22Rv1 (cell line): ENCODE data around the gene IGSF3.

Experiments used
- H3K27ac ChIP-seq: fragments of 450-650 bp; 2 replicates; pipeline ENCODE4 v1.5.1; 2017
- ZFX ChIP-seq: fragments of 450-650 bp; IDR thresholded peaks from 2 replicates; pipeline ENCODE4 v1.6.1; 2017; ENCODE audit warnings: antibody characterized with exemption, borderline replicate concordance
- TF ChIP-seq, protein P1 (sequence below): fragments of 450-650 bp; IDR thresholded peaks from 2 replicates; pipeline ENCODE4 v1.5.1; 2017; ENCODE audit warnings: mild to moderate bottlenecking

The IGSF3 gene

DNA sequence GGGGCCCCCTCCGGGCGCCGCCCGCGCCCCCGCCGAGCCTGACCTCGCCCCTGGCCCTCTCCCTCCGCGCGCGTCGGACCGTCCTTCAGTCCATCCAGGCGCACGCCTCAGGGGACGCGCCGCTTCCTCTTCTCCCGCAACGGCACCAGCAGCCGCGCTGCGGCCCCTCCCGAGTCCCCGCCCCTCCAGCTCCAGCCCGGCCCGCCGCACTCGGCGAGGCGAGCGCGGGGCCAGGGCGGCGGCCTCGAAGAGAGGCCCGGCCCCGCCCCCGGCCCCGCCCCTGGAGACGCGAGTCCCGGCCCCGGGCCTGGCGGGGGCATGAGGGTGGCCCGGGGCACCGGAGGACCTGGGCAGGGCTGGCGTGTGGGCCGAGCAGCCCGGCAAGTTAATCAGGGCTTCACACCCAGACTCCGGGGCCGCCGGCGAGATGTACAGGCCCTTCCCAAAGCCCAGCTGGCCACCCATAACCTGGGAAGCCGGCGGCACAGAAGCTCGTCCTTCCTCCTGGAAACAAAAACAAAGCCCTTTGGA is at the start of gene IGSF3:
TSS of gene IGSF3 (minus strand) at position 159 of the 531 bp plus-strand sequence. CDS start 1,407 bp downstream, outside the sequence.
- no peak within 1 kb of the TSS for H3K27ac ChIP-seq
- no peak for TF ChIP-seq ZFX
- TF ChIP-seq, protein P1, sequence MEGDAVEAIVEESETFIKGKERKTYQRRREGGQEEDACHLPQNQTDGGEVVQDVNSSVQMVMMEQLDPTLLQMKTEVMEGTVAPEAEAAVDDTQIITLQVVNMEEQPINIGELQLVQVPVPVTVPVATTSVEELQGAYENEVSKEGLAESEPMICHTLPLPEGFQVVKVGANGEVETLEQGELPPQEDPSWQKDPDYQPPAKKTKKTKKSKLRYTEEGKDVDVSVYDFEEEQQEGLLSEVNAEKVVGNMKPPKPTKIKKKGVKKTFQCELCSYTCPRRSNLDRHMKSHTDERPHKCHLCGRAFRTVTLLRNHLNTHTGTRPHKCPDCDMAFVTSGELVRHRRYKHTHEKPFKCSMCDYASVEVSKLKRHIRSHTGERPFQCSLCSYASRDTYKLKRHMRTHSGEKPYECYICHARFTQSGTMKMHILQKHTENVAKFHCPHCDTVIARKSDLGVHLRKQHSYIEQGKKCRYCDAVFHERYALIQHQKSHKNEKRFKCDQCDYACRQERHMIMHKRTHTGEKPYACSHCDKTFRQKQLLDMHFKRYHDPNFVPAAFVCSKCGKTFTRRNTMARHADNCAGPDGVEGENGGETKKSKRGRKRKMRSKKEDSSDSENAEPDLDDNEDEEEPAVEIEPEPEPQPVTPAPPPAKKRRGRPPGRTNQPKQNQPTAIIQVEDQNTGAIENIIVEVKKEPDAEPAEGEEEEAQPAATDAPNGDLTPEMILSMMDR, result no peak

DNA sequence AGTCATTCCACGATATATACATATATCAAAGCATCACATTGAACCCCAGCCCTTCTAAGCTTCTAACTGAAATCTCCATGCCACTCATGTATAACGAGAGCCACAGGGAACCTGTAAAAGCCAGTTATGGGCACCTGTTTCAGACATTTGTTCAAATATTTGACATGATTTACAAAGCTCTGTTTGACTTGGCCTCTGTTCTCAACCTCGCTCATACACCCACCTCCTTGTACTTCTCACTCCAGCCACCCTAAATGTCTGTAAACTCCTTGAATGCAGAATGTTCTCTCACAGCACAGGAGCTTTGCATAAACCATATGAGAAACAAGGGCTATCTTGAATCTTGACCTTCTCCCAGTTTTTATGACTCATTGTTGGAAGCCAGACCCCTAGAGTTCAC is 49.8 kb upstream of the IGSF3 start:
- TF ChIP-seq, protein P1, result no peak
- no peak for TF ChIP-seq ZFX

DNA sequence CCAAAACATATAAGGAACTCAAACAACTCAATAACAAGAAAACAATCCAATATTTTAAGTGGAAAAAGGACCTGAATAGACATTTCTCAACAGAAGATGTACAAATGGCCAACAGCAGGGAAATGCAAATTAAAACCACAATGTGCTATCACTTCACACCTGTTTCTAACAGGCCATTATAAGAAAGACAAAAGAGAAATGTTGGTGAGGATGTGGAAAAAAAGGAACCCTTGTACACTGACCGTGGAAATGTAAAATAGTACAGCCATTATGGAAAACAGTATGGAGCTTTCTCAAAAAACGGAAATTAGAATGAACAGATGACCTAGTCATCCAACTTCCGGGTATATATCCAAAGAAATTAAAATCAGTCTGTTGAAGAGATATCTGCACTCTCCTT is 48.9 kb upstream of the IGSF3 start:
- no peak overlapping the region for H3K27ac ChIP-seq
- TF ChIP-seq ZFX, result no peak
- TF ChIP-seq, protein P1, result no peak

More for the DNA sequence above, 49.8 kb upstream of the IGSF3 start:
- no peak overlapping the region for H3K27ac ChIP-seq

DNA sequence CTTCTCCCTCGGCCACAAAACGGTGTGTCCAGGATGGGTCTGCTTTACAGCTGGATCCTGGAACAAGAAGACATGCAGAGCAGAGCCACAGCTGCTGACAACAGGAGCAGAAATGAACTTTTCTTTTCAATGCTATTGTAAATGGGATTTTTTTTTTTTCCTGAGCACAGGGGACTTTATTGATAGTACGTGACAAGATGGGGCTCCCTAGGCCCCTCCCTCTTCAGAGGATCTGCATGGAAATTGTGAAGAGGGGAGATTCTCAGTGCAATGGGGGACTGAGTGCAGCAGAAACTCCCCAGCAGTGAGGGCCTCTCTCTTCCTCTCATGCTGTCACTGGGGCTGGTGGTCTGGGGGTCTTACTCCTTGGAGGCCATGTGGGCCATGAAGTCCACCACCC is 45.9 kb upstream of the IGSF3 start:
- TF ChIP-seq, protein P1, result no peak
- TF ChIP-seq ZFX, result no peak
- H3K27ac ChIP-seq, result no peak overlapping the region

DNA sequence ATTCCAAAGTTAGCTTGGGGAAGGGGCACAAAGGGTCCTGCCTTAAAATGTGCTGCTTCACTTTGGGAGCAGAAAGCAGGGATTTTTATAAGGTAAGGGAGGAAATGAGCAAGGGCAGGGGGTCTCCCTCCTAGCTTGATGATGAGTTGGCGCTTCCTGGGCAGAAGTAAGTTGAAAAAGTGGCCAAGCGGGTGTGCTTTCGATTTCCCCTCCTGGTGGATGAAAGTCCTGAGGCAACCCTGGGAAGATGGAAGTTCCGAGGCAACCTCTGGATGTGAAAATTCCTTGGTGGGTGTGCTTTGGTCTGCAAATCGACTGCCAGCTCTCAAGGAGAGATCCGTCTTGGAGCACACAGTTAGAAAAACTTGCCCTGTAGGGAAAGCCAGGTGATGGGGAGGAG is 45.0 kb upstream of the IGSF3 start:
- TF ChIP-seq, protein P1, result no peak
- TF ChIP-seq ZFX, result no peak
- H3K27ac ChIP-seq, result no peak overlapping the region

DNA sequence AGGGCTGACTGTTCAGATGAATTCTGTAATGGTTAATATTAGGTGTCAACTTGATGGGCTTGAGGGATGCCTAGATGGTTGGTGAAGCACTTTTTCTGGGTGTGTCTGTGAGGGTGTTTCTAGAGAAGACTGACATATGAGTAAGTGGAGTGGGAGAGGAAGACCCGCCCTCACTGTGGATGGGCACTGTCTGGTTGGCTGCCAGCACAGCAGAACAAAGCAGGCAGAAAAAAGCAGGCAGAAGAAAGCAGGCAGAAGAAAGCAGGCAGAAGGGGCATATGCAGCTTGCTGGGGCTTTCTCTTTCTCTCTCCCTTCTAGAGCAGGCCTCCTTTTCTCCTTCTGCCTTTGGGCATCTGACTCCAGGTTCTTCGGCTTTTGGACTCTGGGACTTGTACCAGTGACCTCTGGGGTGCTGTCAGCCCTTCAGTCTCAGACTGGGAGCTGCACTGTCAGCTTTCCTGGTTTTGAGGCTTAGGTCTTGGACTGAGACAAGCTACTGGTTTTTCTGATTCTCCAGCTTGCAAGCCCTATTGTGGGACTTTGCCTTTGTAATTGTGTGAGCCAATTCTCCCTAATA is 43.8 kb upstream of the IGSF3 start:
- no peak overlapping the region for H3K27ac ChIP-seq
- TF ChIP-seq ZFX, result no peak
- TF ChIP-seq, protein P1, result no peak

DNA sequence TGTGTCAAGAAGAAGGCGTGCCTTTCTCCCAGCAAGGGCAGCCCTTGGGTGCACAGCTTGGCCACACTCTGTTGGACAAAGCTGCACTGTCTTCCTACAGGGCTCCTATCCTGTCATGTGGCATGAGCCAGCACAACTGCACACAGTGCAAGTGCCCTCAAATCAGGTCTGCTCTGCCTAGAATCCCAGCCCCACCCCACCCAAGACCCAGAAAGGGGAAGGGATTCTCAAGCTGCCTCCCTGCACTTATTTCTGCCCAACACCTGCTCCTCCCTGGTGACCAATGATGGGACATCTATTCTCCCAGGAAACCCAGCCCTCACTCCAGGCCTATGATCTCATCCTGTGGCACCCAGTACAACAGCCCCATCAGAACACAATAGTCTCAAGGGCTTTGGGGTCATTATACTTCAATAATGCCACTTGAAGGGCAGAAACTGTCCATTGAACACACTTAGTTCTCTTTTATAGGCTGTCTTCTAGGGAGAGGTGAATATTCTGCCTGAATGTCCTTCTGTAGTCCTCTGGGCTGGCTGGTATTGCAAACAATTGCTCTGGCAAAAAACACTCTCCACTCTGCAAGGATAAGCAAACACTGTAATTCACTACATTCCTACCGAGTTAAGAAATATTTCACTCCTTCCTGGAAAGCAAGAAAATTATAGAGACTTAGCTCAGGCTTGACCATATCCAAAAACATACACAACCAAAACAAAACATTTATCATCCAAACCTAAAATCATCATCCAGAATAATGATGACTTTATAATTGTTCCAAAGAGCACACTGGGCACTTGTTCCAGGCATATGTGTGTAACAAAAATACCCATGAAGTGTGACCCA is 43.1 kb upstream of the IGSF3 start:
- H3K27ac ChIP-seq, result no peak overlapping the region
- TF ChIP-seq, protein P1, result no peak
- TF ChIP-seq ZFX, result no peak
